GM21529 (cell line): ENCODE measurements around the gene ACTN4.
"Not testable (repeated sequence)": the region's sequence is repeated elsewhere in the genome, so short reads cannot be mapped to it uniquely, and the experiment has no call there.

ENCODE experiments used
- ATAC-seq: cut with Tn5 transposase; IDR thresholded peaks from one replicate; pipeline ENCODE4 v1.9.1; 2021; ENCODE audit not compliant: unreplicated experiment

The ACTN4 gene

DNA sequence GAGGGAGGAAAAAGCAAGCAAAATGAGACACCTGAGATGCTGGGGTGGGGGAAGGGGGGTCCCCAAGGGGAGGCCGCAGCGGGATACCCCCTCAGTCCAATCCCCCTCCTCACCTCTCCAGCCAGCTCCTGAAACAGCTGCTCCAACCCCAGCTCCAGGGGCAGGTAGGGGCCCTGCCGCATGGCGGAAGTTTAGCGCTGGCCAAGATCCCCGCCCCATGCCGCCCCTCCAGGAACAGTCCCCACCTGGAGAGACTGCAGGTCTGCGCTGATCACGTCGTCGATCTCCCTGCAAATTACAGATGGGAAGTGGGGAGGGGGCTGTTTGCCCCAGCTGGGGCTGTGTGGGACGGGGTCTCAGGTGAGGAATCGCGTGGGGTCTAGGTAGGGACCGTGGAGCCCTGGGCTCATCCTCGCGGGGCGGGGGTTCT, 87.8 kb downstream of the ACTN4 start:
- no peak for ATAC-seq

DNA sequence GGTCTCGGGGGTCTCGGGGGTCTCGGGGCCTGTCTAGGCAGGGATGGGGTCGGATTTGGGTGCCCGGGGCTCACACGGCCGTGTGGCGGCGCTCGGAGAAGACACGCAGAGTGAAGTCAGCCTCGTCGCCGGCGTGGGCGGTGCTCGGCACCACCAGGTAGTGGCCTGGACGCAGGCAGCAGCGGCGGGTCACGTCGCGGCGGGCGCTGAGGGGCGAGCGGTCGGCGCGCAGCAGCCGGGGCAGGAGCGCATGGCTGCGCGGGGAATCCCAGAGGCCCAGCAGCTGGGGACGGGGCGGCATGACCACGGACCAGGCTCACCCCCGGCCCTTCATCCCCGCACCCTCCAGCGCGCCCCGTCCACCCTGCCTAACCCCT, 88.6 kb downstream of the ACTN4 start:
- ATAC-seq, result no peak

DNA sequence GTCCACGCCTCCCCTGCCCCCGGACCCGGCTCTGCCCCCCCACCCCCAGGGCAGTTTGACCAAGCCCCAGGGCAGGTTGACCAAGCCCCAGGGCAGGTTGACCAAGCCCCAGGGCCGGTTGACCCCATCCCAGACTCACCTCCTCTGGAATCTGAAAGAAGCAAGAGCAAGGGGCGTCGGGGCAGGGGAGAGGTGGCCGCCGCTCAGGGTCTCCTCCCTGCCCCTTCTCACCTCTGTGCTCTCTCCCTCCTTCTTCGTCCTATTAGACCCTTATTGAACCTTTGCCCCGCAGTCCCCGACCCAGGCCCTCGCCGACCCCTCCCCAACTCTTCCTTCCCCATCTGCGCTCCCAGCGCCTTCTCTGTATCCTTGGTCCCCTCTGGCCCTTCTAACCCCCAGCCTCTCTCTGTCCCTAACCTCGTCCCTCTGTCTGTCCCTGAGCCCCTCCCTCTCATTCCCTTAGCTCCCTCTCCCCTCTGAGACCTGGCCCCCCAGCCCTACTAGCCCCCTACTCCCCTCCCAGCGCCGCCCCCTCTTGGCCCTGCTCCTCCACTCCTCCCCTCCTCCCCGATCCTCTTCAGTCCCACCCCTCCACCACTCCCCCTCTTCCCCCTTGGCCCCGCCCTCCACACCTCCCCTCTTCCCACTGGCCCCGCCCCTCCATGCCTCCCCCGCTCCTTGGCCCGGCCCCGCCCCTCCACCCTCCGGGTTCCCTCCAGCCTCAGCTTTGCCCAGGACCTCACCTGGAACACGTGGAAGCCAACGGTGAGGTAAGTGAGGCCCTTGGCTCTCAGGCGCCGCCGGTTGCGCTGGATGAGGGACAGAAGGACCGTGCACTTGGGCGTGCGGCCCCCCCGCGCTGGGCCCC, 89.2 kb downstream of the ACTN4 start:
- no peak for ATAC-seq

DNA sequence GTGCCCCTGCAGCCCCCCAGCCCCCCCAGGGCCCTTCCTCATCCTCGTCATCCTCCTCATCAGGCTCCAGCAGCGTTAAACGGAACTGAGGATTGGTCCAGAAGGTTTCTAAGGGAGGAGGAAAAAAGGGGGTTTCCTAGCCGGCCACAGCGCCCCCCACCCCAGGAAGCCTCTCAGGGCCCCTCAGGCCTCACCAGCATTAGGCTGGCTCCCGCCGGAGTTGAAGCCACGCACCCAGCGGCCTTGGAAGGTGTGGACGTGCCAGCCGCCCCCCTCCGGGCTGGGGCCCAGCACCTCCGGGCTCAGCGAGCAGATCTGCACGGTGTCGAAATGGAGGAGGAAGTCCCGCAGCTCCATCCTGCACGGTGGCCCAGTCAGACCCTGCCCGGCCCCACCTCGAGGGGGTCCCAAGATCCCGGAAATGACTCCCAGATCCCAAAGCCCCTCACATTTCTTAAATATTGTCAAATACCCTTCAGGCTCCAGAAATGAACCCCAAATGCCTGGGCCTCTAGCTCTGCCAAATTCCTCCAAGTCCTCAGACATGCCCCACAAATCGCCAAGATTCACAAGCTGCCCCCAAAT, 89.9 kb downstream of the ACTN4 start:
- no peak for ATAC-seq

DNA sequence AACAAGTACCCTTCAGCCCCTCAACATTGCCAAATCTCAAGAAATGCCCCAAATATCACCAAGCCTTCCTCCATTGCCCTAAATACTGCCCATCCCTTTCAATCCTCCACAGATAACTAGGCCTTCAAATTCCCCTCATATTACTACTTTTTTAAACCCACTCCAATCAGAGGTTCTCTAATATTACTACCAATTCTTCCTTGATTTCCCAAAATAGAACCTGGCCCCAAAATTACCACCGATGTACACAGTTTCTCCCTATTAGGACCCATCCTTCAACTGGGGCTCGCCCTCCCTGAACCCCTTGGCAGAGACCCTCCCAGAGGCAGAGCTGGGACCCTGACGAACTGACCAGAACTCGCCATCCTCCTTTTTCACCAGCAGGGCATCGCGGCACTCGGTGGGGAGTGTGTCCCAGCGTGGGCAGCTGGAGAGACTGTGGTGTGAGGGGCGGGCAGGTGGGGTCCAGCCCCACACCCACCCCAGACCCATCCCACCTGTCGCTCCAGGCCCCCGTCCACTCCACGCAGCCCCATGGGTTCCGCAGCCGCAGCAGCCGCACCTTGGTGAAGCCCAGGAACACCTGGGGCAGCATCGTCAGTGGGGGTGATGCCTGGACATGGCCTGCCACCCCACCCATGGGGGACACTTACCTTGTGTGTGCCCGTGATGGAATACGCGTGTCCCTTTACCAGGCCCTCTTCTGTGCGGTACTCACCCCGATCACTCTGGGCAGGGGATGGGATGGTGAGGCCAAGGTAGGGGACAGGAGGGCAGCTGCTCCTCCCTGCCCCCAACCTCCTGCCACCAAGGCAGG, 90.7 kb downstream of the ACTN4 start:
- ATAC-seq, result no peak

DNA sequence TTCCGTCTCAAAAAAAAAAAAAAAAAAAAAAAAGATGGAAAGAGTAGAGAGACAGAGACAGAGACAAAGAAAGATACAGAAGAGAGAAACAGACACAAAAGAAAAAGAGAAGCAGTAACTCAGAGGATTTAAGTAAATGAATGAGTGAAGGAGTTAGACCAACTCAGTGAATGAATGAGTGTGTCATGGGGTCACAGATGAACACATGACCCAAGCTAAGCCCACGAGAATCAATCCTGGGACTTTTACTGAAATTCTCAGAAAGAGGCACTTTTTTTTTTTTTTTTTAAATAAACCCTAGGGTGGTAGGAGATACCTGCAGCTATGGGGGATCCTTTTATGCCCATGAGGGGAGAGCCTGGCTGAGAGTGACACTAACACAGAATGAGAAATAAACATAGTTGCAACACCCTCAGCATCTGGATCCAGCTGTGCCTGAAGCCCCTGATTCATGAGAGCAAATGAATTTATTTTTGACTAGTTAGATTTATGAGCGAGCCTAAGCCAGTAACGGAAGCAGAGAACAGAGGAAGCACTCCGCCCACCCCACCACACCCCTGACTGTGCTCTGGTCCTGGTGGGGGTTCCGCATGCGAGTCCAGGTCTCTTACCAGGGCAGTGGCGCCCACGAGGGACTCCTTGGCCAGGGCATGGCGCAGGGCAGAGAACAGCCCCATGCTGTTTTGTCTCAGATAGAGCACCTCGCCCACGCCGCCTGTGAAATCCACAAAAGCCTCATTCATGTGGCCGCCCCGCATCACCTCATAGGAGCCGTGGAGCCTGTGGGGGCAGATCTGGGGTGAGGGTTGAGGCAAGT, 92.2 kb downstream of the ACTN4 start:
- no peak for ATAC-seq

DNA sequence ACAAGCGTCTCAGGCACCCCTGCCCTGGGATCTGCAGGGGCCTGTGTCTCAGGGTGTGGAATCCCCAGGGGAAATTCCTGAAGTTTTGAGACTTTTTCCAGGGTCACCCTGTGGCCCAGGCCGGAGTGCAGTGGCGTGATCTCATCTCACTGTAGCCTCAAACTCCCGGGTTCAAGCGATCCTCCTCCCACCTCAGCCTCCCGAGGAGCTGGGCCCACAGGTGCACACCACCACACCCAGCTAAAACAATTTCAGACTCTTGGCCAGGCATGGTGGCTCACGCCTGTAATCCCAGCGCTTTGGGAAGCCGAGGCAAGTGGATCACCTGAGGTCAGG, 92.8 kb downstream of the ACTN4 start:
- no peak for ATAC-seq

DNA sequence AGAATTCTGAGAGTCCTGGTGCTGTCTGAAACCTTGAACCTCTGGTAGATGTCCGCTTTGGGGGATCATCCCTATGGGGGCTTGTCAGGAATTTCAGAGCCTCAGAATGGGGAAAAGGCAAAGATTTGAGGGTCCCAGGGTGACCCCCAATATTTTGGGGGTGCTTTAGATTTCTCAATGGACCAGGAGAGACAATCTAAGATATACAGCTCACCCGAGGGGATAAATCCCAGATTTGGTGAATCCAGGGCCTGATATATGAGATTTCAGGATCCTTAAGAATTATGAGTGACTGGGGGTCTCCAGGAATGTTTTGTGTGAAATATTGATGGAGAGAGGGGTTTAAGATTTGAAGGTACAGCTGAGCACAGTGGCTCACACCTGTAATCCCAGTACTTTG, 93.5 kb downstream of the ACTN4 start:
- ATAC-seq, result no peak

DNA sequence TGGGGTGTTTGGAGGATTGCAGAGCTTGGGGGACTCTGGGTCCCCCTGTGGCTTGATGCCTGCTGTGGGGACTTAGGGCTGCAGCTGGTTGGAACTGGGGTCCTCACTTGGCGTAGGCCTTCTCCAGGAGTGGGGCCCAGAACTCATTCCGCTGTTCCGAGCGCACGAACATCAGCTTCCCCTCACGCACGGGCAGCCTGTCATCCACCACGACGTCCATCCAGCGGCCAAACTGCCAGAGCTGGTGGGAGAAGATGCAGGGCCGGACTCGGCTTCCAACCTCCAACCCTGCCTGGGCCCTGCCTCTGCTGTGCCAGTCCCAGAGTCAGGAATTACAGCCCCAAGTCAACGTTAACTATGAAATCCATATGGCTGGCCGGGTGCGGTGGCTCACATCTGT, 94.2 kb downstream of the ACTN4 start:
- ATAC-seq, result no peak

DNA sequence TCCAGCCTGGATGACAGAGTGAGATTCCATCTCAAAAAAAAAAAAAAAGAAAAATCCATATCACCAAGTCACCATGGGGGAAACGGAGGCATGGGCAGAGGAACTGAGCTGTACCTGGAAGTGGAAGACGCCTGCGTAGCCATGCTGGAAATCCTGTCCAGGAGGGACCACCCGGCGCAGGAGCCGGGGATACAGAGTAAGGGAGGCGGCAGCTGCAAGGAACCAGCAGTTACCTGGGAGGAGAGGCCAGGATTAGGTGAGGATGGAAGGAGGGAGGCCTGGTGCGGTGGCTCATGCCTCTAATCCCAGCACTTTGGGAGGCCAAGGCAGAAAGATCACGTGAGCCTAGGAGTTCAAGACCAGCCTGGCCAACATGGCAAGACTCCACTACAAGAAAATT, 94.8 kb downstream of the ACTN4 start:
- no peak for ATAC-seq

DNA sequence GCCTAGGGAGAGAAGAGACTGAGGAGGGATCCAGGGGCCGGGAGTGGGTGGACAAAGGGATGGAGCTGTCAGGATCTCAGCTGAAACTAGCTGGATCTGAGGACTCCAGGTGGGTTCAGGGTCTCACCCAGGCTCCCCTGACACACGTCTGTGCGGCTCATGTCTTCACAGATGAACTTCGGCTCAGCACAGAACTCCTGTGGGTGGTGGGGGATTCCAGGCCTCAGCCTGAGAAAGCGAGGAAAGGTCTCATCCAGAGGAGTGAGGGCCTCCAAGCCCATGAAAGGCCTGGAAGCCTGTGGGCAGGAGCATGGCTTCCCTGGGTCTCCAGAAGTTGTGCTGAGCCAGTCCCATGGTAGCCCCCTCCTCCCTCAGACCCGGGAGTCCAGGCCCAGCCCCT, 95.5 kb downstream of the ACTN4 start:
- ATAC-seq, result no peak

DNA sequence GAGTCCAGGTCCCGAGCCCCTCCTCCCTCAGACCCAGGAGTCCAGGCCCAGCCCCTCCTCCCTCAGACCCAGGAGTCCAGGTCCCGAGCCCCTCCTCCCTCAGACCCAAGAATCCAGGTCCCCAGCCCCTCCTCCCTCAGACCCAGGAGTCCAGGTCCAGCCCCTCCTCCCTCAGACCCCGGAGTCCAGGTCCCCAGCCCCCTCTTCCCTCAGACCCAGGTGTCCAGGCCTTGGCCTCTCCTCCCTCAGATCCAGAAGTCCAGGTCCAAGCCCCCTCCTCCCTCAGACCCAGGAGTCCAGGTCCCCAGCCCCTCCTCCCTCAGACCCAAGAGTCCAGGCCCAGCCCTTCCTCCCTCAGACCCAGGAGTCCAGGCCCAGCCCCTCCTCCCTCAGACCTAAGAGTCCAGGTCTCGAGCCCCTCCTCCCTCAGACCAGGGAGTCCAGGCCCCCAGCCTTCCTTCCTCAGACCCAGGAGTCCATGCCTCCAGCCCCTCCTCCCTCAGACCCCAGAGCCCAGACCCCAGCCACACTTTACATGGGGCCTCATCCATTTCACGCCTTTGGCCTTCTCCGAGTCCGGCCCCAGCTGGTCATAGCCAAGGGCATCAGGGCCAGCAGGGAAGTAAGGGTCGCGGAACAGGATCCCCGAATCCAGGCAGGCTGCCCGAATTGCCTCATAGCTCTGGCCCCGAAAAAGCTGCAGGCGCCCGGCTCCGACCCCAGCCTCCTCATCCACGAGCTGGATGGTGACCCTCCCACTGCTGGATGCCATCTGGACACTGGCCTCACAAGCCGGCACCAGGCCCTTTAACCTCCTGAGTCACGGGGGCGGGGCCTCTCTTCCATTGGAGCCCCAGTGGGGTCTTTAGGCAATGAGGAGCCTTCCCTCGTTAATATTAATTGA, 96.2 kb downstream of the ACTN4 start:
- no peak for ATAC-seq

DNA sequence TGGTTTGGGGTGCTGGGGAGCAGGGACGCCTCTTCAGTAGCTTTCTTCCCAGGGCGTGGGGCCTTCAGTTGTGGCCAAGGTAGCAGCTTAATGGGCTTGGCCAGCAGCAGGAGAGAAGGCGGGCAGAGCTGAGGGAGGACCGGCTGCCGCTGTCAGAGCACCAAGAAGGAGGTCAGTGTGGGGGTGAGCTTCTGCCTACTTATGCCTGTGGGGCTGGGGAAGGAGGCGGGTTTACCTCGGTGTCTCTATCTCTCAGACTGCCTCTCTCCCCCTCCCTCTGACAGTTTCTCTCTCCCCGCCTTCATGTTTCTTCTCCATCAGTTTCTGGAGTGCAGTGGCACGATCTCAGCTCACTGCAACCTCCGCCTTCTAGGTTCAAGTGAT, 96.8 kb downstream of the ACTN4 start, which contains the start of gene CAPN12:
CAPN12 (minus strand) TSS at position 177 of the 384 bp plus-strand sequence. CDS start 309 bp downstream, outside the sequence.
- no peak for ATAC-seq

DNA sequence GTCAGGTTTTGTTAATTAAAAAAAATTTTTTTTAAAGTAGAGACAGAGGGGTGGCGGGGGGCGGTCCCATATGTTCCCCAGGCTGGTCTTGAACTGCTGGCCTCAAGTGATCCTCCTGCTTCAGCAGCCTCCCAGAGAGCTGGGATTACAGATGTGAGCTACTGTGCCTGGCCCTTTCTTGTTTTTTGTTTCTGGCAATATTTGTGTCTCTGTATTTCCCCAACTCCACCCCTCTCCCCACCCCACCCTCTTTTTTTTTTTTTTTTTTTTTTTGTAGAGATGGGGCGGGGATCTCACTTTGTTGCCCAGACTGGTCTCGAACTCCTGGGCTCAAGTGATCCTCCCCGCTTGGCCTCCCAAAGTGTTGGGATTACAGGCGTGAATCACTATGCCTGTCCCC, 97.4 kb downstream of the ACTN4 start:
- ATAC-seq, result no peak

DNA sequence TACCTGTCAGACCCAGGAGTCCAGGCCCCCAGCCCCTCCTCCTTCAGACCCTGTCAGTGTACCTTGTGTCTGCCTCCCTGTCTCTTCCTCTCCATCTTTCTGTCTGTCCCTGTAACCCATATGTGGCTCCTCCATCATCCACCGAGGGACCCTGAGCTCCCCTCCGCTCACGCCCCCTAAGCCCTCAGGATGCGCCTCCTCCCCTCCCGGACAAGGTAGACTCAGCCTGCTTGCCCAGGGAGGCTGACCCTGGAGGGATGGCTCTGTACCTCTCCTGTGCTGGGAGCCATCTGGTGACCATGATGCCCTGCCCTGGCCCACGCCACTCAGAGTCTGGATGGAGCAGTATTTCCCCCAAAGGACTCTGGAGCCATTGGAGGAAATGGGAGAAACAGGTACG, 97.9 kb downstream of the ACTN4 start:
- ATAC-seq, result no peak

DNA sequence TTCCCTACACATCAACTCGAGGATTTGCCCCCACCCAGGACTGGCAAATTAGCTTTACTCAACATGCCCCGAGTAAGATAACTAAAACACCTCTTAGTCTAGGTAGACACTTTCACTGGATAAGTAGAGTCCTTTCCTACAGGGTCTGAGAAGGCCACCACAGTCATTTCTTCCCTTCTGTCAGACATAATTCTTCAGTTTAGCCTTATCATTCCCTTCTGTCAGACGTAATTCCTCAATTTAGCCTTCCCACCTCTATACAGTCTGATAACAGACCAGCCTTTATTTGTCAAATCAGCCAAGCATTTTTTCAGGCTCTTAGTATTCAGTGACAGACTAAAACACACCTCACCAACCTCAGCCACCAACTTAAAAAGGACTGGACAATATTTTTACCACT, 106.3 kb downstream of the ACTN4 start:
- ATAC-seq, result not testable (repeated sequence)

DNA sequence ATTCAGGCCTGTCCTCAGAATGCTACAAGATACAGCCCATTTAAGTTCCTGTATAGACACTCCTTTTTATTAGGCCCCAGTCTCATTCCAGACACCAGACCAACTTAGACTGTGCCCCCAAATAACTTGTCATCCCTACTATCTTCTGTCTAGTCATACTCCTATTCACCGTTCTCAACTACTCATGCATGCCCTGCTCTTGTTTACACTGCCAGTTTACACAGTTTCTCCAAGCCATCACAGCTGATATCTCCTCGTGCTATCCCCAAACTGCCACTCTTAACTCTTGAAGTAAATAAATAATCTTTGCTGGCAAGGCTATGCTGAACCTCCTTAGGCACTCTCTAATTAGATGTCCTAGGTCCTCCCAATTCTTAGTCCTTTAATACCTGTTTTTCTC, 106.7 kb downstream of the ACTN4 start:
- ATAC-seq, result not testable (repeated sequence)

DNA sequence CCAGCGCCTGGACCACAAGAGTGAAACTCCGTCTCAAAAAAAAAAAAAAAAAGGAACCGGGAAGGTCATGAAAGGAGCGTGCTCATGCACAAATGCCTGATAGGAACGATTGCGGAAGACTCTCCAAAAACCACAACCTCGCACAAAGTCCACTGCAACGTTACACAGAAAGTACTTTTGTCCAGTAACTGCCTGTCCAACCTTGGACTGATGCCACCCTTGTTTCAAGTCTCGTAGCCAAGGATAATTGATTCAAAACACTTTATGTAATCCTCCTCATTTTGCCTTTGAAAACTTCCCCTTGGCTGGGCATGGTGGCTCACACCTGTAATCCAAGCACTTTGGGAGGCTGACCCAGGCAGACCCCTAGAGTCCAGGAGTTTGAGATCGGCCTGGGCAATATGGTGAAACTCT, 112.1 kb downstream of the ACTN4 start:
- ATAC-seq, result no peak

DNA sequence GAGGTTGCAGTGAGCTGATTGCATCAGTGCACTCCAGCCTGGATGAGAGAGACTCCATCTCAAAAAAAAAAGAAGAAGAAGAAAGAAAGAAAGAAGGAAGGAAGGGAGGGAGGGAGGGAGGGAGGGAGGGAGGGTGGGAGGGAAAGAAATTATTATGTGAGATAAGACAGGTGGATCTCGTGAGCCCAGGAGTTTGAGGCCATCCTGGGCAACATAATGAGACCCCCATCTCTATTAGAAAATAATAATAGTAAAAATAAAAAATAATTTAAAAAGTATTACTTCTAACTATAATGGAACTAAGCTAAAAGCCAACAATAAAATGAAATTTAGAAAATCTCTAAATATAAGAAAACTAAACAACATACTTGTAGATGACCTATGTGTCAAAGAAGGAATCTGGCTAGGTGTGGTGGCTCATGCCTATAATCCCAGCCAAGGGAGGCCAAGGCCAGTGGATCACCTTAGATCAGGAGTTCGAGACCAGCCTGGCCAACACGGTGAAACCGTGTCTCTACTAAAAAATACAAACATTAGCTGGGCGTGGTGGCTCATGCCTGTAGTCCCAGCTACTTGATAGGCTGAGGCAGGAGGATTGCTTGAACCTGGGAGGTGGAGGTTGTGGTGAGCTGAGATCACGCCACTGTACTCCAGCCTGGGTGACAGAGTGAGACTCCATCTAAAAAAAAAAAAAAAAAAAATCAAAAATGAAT, 113.5 kb downstream of the ACTN4 start:
- ATAC-seq, result not testable (repeated sequence)
